ENCODE measurements around the gene GBGT1.

- TF ChIP-seq RAD21 (IDR thresholded peaks at IDR 0.05; ENCODE audit: low read length): no peak
- TF ChIP-seq, protein P1, sequence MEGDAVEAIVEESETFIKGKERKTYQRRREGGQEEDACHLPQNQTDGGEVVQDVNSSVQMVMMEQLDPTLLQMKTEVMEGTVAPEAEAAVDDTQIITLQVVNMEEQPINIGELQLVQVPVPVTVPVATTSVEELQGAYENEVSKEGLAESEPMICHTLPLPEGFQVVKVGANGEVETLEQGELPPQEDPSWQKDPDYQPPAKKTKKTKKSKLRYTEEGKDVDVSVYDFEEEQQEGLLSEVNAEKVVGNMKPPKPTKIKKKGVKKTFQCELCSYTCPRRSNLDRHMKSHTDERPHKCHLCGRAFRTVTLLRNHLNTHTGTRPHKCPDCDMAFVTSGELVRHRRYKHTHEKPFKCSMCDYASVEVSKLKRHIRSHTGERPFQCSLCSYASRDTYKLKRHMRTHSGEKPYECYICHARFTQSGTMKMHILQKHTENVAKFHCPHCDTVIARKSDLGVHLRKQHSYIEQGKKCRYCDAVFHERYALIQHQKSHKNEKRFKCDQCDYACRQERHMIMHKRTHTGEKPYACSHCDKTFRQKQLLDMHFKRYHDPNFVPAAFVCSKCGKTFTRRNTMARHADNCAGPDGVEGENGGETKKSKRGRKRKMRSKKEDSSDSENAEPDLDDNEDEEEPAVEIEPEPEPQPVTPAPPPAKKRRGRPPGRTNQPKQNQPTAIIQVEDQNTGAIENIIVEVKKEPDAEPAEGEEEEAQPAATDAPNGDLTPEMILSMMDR (conservative IDR thresholded peaks at IDR 0.05; ENCODE audit: low read depth, low read length): no peak
- no peak for TF ChIP-seq POLR2A (IDR thresholded peaks at IDR 0.05; ENCODE audit: low read depth, low read length)
- no peak for TF ChIP-seq RFX5 (IDR thresholded peaks at IDR 0.05; ENCODE audit: low read depth, low read length)
- TF ChIP-seq CEBPB (IDR thresholded peaks at IDR 0.05; ENCODE audit: low read depth, low read length): no peak
- no peak for TF ChIP-seq NFE2L2 (IDR thresholded peaks at IDR 0.05; ENCODE audit: low read depth, low read length)
- no peak for TF ChIP-seq MAZ (IDR thresholded peaks at IDR 0.05; ENCODE audit: borderline replicate concordance, low read depth, low read length)
- no peak for TF ChIP-seq RCOR1 (IDR thresholded peaks at IDR 0.05; ENCODE audit: insufficient replicate concordance, low read length)
- no peak for TF ChIP-seq CHD1 (IDR thresholded peaks at IDR 0.05; ENCODE audit: low read depth, low read length)
These were observed 20.0 kb downstream of the GBGT1 start for GRCh38 chr9:133143639-133144141.
